KOPT-K1 (cell line): ENCODE data around the gene GP5.

Experiments used
- H3K27ac ChIP-seq: fragments of 200-600 bp; sonication (generic); 2 replicates; pipeline ENCODE4 v1.5.1; 2016; ENCODE audit warnings: antibody characterized with exemption, mild to moderate bottlenecking, low read depth, low read length; ENCODE audit not compliant: poor library complexity, severe bottlenecking
- H3K36me3 ChIP-seq: fragments of 200-600 bp; sonication (generic); 2 replicates; pipeline ENCODE4 v1.5.1; 2017; ENCODE audit warnings: antibody characterized with exemption, mild to moderate bottlenecking, low read length, moderate library complexity; ENCODE audit not compliant: insufficient read depth
- H3K9me3 ChIP-seq: fragments of 200-600 bp; sonication (generic); 2 replicates; pipeline ENCODE4 v1.5.1; 2017; ENCODE audit warnings: antibody characterized with exemption, low read length, mild to moderate bottlenecking; ENCODE audit not compliant: insufficient read depth, poor library complexity, severe bottlenecking

Gene GP5

GRCh38 chr3:194407423-194407822 is 8.4 kb upstream of the GP5 start:
- no peak overlapping the region for H3K27ac ChIP-seq

DNA sequence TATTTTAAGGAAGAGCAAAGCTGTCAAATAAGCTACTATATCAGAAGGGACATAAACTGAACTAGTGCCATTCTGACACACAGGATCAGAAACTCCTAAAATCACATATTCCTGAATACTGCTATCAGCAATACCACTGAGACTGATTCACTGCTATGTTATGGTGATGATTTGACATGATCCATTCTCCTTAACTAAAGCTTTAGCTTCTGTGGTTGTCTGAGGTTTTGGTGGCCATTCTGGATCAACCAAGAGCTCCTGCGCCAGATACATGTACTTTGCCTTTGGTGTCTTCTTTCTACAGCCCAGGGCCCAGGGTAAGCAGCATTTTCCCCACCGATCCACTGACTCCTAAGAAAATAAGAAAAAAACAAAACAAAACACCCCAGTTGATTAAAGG is 6.7 kb upstream of the GP5 start:
- Histone ChIP-seq H3K27ac (no peak overlapping the region), H3K9me3 (no peaks in the 10 kb centered on the region), H3K36me3 (peaks cover 36% of the 10 kb centered on the region)

More at GRCh38 chr3:194407423-194407822, 8.4 kb upstream of the GP5 start:
- Histone ChIP-seq H3K9me3 (no peaks in the 10 kb centered on the region), H3K36me3 (peaks cover 48% of the 10 kb centered on the region)

GRCh38 chr3:194404365-194405140 is 5.5 kb upstream of the GP5 start:
- H3K9me3 ChIP-seq = no peaks in the 10 kb centered on the region
- H3K27ac ChIP-seq = no peak overlapping the region
- peaks cover 36% of the 10 kb centered on the region for H3K36me3 ChIP-seq

DNA sequence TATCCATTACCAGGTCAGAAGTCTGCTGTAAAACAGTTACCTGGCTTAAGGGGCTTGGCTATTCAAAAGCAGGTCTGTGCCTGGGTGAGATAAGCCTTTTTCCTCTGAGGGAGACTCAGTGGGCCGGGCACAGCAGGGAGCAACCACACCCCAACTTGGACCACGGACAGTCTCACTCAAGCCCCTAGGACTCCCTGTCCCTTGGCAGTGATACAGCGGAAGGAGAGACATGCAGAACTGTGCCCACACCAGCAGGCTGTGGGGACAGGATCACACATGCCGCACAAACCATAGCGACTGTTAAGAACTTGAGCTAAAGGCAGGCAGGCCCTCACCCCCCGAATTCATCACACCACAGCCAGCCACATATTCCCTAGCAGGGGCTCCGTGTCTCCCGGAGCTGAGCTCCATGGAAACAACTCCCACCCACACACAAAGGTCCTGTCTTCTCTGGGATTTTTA is 2.8 kb upstream of the GP5 start:
- H3K36me3 ChIP-seq = peaks cover 25% of the 10 kb centered on the region
- H3K27ac ChIP-seq = no peak overlapping the region
- H3K9me3 ChIP-seq = no peaks in the 10 kb centered on the region

GRCh38 chr3:194401346-194401745 is 2.3 kb upstream of the GP5 start:
- no peak overlapping the region for H3K27ac ChIP-seq
- H3K9me3 ChIP-seq = no peaks in the 10 kb centered on the region
- H3K36me3 ChIP-seq = peaks cover 25% of the 10 kb centered on the region

DNA sequence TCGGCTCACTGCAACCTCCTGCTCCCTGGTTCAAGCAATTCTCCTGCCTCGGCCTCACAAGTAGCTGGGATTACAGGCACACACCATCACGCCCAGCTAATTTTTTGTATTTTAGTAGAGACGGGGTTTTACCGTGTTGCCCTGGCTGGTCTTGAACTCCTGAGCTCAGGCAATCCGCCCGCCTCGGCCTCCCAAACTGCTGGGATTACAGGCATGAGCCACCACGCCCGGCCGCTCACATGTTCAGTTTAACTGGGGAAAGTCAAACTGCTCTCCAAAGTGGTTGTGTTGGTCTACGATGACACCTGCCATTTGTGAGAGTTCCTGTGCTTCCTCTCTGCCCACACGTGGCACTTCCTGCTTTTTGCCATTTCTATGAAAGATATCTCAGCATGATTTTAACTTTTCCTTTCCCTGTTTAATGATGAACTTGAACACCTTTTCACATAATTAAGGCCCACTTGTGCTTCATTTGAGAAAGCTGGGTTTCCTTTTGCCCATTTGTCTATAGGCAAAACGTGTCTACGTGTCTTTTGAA is 877 bp upstream of the GP5 start:
- H3K36me3 ChIP-seq = peaks cover 12% of the 10 kb centered on the region
- H3K27ac ChIP-seq = no peak overlapping the region
- H3K9me3 ChIP-seq = no peaks in the 10 kb centered on the region

GRCh38 chr3:194397757-194398312 is 1.2 kb downstream of the GP5 start:
- no peaks in the 10 kb centered on the region for H3K9me3 ChIP-seq
- H3K27ac ChIP-seq = no peak overlapping the region
- H3K36me3 ChIP-seq = no peaks in the 10 kb centered on the region

GRCh38 chr3:194396859-194397756 is 2.0 kb downstream of the GP5 start:
- Histone ChIP-seq H3K36me3 (no peaks in the 10 kb centered on the region), H3K27ac (peak overlapping the region; percentile 7), H3K9me3 (no peaks in the 10 kb centered on the region)

GRCh38 chr3:194396539-194396858 is 2.6 kb downstream of the GP5 start:
- Histone ChIP-seq H3K36me3 (no peaks in the 10 kb centered on the region), H3K9me3 (peaks cover 2% of the 10 kb centered on the region), H3K27ac (peak overlapping the region; percentile 7)

DNA sequence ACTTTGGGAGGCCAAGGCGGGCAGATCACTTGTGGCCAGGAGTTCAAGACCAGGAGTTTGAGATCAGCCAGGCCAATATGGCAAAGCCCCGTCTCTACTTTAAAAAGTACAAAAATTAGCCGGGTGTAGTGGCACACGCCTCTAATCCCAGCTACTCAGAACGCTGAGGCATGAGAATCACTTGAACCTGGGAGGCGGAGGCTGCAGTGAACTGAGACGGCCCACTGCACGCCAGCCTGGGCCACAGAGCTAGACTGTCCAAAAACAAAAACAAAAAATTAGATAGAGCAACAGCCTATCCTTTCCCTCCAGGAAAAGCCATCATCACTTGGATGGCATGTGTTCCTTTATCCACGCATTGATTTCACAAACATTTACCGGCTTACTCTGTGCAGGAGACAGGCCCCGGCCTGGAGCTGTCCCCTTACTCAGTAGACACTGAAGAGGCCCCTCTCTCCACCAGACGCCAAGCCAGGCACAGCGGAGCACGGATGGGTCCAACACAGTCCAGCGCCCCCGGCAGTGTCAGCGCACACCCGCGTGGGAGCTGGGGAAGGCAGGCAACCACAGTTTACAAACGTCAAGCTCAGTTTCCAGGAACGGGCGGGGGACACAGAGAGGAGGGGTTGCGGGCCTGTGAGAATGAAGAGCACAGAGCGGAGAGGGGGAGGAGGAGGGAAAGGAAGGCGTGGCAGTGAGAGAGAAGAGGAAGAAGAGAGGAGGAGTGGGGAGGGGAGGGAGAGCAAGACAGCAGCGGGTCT is 3.1 kb downstream of the GP5 start:
- Histone ChIP-seq H3K9me3 (peaks cover 8% of the 10 kb centered on the region), H3K36me3 (no peaks in the 10 kb centered on the region), H3K27ac (peak overlapping the region; percentile 20)

DNA sequence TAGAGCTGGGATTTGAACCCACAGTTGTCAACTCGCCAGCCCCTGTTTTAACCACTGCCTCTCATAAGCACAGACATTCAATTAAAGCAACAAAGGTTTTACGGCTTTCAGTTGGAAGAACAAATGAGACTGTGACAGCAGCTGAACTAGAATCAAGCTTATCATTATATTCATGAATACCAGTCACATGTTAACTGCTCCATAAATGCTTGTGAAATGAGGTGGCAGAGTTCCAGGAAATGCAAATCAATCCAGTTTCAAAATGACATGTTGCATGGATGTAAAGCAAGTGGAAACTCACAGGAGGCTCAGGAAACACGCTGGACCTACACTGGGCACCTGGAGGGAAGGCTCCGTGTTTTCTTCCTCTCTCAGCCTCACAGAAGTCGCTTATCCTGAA is 3.9 kb downstream of the GP5 start:
- H3K9me3 ChIP-seq = peaks cover 15% of the 10 kb centered on the region
- no peak overlapping the region for H3K27ac ChIP-seq
- no peaks in the 10 kb centered on the region for H3K36me3 ChIP-seq

- H3K9me3 ChIP-seq = peaks cover 26% of the 10 kb centered on the region
- no peaks in the 10 kb centered on the region for H3K36me3 ChIP-seq
- H3K27ac ChIP-seq = no peak overlapping the region
Measured at GRCh38 chr3:194392576-194392975, 6.5 kb downstream of the GP5 start.

GRCh38 chr3:194390835-194391234 is 8.2 kb downstream of the GP5 start:
- Histone ChIP-seq H3K9me3 (peaks cover 26% of the 10 kb centered on the region), H3K27ac (no peak overlapping the region), H3K36me3 (no peaks in the 10 kb centered on the region)

DNA sequence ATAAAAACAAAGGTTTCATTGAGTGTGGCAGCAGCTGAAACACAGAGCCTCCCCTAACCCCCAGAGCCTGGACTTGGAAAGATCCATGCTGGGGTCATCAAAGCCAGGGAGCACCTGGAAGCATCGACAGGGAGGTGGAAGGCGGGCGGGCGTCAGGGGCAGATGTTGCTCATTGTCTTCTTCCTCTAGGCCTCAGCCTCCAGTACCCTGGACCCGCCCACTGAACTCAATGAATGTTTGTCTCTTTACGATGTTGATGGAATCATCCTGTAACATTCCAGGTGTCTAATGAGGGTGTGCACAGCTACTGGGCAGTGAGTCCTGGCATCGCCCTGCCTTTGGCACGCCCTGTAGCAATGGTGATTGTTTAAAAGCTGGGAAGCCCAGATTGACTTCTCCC is 9.8 kb downstream of the GP5 start:
- H3K36me3 ChIP-seq = no peaks in the 10 kb centered on the region
- H3K9me3 ChIP-seq = peaks cover 26% of the 10 kb centered on the region
- H3K27ac ChIP-seq = no peak overlapping the region
